Measurements from ENCODE around the gene SNAP47.

SNAP47 gene

DNA sequence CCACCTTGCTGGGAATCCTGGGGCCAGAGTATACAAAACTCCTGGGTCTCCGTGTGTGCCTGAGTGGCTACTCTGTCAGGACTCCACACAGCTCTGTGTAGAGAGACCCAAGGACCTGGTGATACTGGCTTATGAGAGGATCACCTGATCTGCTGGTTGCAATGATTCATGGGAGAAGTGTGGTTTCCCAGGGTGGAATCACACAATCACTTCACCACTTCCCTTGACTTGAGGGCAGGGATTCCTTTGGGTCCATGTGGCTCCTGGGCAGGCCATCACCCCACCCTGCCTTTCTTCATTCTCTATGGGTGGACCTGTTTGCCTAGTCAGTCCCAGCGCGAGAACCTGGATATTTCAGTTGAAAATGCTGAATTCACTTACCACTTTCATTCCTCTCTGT is 93.6 kb downstream of the SNAP47 start:
- Histone ChIP-seq H3K9me3 (replicated peaks; ENCODE audit: low read length) (no peaks in the 10 kb centered on the region), H3K4me3 (ENCODE audit: low read length) (no peak overlapping the region), H3K27me3 (ENCODE audit: control insufficient read depth, insufficient read depth, low read length) (no peaks in the 10 kb centered on the region), H3K4me2 (ENCODE audit: low read length) (no peak overlapping the region), H3K36me3 (ENCODE audit: insufficient read depth, low read length) (no peaks in the 10 kb centered on the region), H3K9ac (ENCODE audit: low read depth, low read length) (no peak overlapping the region), H3K4me1 (ENCODE audit: control insufficient read depth, insufficient read depth, low read length) (no peaks in the 10 kb centered on the region)
